Heart left ventricle (tissue), 16 donors: ENCODE data around the gene ATP6V1B1. TPM values are rescaled to one million over a fixed set of nuclear protein-coding genes. Genes with fewer than 3 reads are reported as not detected.

Experiments used
- ATAC-seq, 4 donors: fragments of 200-7000 bp; cut with Tn5 transposase; one replicate each; pipeline ENCODE4 v1.9.1; 2020 to 2022; ENCODE audit warnings: moderate library complexity in 4 of 4, mild to moderate bottlenecking in 3 of 4, moderate number of reproducible peaks in 1 of 4
- DNase-seq, 5 donors: peaks; one replicate each; pipeline ENCODE4 v3.0.0-alpha.2; 2020
- H3K27ac ChIP-seq, 12 donors: fragments of 200-600 bp; sonication (generic) in 4 of 12; one replicate each; pipeline versions ENCODE4 v1.5.0 to v1.8.0; 2016 to 2022; ENCODE audit warnings: mild to moderate bottlenecking in 2 of 12
- H3K27me3 ChIP-seq, 9 donors: fragments of 200-600 bp; sonication (generic) in 2 of 9; one replicate each; pipeline versions ENCODE4 v1.5.1 to v1.8.0; 2016 to 2022; ENCODE audit warnings: mild to moderate bottlenecking in 3 of 9
- H3K36me3 ChIP-seq, 9 donors: fragments of 200-600 bp; sonication (generic) in 2 of 9; one replicate each; pipeline versions ENCODE4 v1.5.0 to v1.8.0; 2018 to 2022; ENCODE audit warnings: mild to moderate bottlenecking in 2 of 9
- H3K4me1 ChIP-seq, 12 donors: fragments of 200-600 bp; sonication (generic) in 4 of 12; one replicate each; pipeline versions ENCODE4 v1.5.0 to v1.8.0; 2016 to 2022; ENCODE audit warnings: mild to moderate bottlenecking in 3 of 12
- H3K4me3 ChIP-seq, 12 donors: fragments of 200-600 bp; sonication (generic) in 4 of 12; one replicate each; pipeline versions ENCODE4 v1.5.0 to v1.8.0; 2017 to 2022; ENCODE audit warnings: mild to moderate bottlenecking in 9 of 12, moderate library complexity in 4 of 12
- H3K9me3 ChIP-seq, 12 donors: fragments of 200-600 bp; sonication (generic) in 4 of 12; one replicate each; pipeline versions ENCODE4 v1.5.0 to v1.8.0; 2016 to 2022; ENCODE audit warnings: mild to moderate bottlenecking in 1 of 12
- CTCF ChIP-seq, 12 donors: fragments of 200-600 bp; sonication (generic) in 4 of 12; IDR thresholded peaks; one replicate each; pipeline versions ENCODE4 v1.5.0 to v1.8.0; 2018 to 2022; ENCODE audit warnings: antibody characterized with exemption in 12 of 12, mild to moderate bottlenecking in 5 of 12
- POLR2A ChIP-seq, 2 donors: fragments of 450-650 bp; IDR thresholded peaks; one replicate each; pipeline ENCODE4 v1.6.1; 2017; ENCODE audit warnings: antibody characterized with exemption in 2 of 2, mild to moderate bottlenecking in 2 of 2, moderate library complexity in 2 of 2
- WGBS, 4 donors: extraction: QIAGEN DNeasy Blood & Tissue Kit in 2 of 4; methylation state at CpG; one replicate each; pipeline versions ENCODE4 v1.1.5 to v1.1.7; 2013 to 2018; 5-methylcytosine and 5-hydroxymethylcytosine counted together
- intact Hi-C, 10 donors: fragments of 100-400 bp; cut with DNase I; formaldehyde crosslinking; loops; one replicate each; pipeline versions ENCODE4 v1.11.1 to v1.14.2; 2022
- polyA plus RNA-seq, 2 donors: library from polyadenylated mRNA; stranded (reverse); fragments of 200-250 nt; gene quantifications; one replicate each; pipeline ENCODE4 v1.2.3, GENCODE V29; 2013
- total RNA-seq, 9 donors: library from RNA; depleted of rRNA in 2 of 9; stranded (reverse); fragments of >200 nt in 2 of 9; fragmentation: NEBNext Ultra II Directional in 3 of 9; extraction: Animal tissue kit (Norgen Biotek cat#: 25700) in 3 of 9; gene quantifications; one replicate each; pipeline versions ENCODE4 v1.1.0 to v1.2.4, GENCODE V29; 2016 to 2023
- donor health status: ischemic (EF 13 %, LVEDD 7.1; RV severe dilation, severe dysfunction).
- donor health status: healthy with polysubstance abuse.
- donor health status: DM: no; HTN: yes; CAD: no.
- donor health status: DM: no; HTN: no; CAD: no.
- donor health status: ischemic (EF 25% LVEDD 6.9; RV normal size, moderate dysfunction).
- donor health status: ischemic (EF 25% LVEDD 5.7; RV mildly dilated, moderate dysfunction).
- donor health status: healthy.
- donor health status: DM: yes; HTN: yes; CAD: no.
- donor health status: ischemic (EF 35%, LVEDD 5.7; RV mildly dilated, moderate dysfunction).
- donor health status: nonischemic (EF 11% LVEDD 7.7; RV severe dilation, severe dysfunction).
- donor health status: DM: yes; HTN: yes; CAD: no.
- donor health status: PGD.
- donor health status: ischemic (EF 29% LVEDD 5.4; RV normal size, mild dysfunction).
- donor health status: nonischemic (EF 23%, LVEDD 6.1; RV moderate dilation, normal function).

Gene ATP6V1B1
- total and polyA plus RNA-seq, 11 donors = 0.16 to 1.8 (median 0.48) TPM; not detected in 4

DNA sequence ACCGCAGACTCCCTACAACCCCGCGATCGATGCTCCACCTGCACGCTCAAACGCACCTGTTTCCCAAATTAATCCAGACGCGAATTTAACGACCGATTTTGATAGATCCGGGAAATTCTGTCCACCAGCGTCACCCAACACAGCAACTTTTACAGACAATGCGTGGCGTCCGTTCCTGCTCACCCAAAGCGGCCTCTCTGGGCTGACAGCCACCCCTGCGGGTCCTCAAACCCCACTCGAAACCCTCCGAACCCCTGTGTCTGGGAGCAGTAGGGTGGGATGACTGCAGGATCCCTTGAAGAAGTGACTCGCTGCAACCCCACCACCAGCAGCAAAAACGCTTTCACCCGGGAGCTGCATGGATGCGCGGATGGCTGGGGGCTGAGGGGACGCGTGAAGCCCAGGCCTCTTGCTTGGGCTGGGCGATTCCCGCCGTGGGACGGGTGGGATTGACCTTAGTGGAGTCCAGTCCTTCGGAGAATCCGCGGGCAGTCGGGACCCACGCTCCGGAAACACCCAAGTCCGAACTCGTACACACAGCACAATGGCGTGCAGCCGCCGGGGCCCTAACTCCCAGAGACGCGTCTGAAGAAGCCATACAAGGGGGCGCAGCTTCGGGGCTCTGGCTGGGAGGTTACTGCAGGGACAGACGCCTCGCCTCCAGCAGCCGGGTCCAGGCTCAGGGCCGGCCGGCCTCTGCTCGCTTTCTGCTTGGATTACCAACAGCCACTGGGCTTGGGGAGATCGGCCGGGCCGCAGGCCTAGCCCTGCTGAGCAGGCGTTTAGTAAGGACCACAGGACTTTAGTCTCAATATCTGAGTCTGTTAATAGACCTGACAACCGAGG, 31.1 kb upstream of the ATP6V1B1 start:
- H3K27me3 ChIP-seq = peaks cover 54 to 100% (median 97%) of the 10 kb centered on the region in 9 donors
- WGBS, 4 donors = 23 to 51% (median 46%) methylated on average over 49 to 56 of the region's 56 CpGs
- H3K27ac ChIP-seq = no peak overlapping the region

DNA sequence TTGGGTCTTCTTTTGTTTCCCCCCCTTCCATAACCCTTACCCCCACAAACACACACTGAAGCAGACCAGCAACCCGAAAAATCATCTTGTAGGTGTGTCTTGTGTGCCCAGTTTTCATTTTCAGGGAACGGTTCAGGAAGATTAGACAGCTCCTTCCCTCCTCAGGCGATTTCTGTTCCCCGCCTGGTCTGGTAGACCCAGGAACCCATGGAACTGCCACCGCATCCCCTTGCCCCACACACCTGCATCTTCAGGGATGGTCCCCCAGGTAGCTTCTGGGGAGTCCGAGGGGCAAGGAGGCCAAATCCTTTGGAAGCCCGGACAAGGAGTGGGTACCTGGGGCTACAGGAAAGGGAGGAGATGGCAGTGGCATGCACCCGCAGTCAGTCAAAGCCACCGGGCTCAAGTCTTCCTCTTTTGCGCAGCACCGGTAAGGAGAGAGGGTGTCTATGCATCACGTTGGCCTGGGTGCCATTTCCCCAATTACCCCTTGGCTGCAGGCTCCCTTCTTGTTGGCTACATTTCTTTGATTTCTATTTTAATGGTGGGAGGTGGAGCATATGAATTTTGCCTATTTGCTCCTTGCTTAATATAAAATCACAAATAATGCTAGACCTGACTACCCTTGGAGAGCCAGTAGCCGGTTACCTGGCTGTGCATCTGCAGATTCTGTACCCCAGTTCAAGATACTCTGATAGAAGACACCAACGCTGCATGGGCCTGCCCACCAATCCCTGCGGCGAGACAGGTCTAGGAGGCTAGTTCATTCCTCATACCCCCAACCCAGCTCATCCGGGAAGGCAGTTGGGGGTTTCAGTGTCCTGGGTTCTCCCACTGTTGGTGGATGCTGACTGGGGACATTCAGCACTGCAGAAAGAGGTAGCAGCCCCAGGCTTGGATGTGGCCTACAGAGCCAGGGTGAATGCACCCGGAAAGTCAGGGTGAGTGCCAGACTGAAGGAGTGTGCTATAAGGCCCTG, 30.0 kb upstream of the ATP6V1B1 start:
- WGBS, 4 donors = 54 to 73% (median 67%) methylated on average over 18 of the region's 18 CpGs
- Histone ChIP-seq H3K27me3 (peaks cover 48 to 100% (median 97%) of the 10 kb centered on the region in 9 donors), H3K27ac (no peak overlapping the region), H3K9me3 (no peaks in the 10 kb centered on the region), H3K4me3 (no peak overlapping the region), H3K36me3 (no peaks in the 10 kb centered on the region), H3K4me1 (peaks cover 2 to 31% (median 16%) of the 10 kb centered on the region in 12 donors)
- DNase-seq (no peak), ATAC-seq (no peak)
- TF ChIP-seq CTCF (IDR thresholded peaks at IDR 0.05) (no peak), POLR2A (IDR thresholded peaks at IDR 0.05) (no peak)
- intact Hi-C loops = no loop called here

More for the DNA sequence above, 31.1 kb upstream of the ATP6V1B1 start:
- TF ChIP-seq POLR2A (IDR thresholded peaks at IDR 0.05) (no peak), CTCF (IDR thresholded peaks at IDR 0.05) (no peak)
- no peaks in the 10 kb centered on the region for H3K9me3 ChIP-seq
- ATAC-seq (no peak), DNase-seq (no peak)
- intact Hi-C loops = no loop called here
- peaks cover 2 to 43% (median 23%) of the 10 kb centered on the region in 12 donors for H3K4me1 ChIP-seq
- H3K4me3 ChIP-seq = no peak overlapping the region
- H3K36me3 ChIP-seq = no peaks in the 10 kb centered on the region

DNA sequence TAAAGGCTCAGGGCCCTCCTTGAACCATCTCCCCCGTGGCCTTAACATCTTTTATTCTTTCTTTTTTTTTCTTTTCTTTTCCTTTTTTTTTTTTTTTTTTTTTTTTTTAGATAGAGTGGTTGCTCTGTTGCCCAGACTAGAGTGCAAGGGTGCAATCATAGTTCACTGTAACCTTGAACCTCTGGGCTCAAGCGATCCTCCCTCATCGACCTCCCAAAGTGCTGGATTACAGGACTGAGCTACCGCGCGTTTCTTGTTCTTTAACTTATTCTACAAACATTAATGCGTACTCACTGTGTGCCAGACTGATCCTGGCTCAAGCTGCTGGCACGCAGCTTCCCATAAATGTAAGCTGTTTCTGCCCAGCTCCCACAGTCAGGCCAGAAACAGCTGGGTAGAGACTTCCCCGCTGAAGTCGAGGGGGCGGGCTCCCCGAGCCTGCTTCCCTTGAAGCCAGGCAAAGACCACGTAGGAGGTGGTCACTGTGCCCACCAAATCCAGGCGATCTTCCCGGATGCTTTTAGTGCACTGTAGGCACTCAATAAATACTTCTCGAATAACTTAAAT, 29.2 kb upstream of the ATP6V1B1 start:
- ATAC-seq (no peak), DNase-seq (no peak)
- intact Hi-C loops = no loop called here

More for the DNA sequence above, 29.2 kb upstream of the ATP6V1B1 start:
- H3K4me3 ChIP-seq = no peak overlapping the region
- H3K27ac ChIP-seq = no peak overlapping the region
- TF ChIP-seq POLR2A (IDR thresholded peaks at IDR 0.05) (no peak), CTCF (IDR thresholded peaks at IDR 0.05) (no peak)
- H3K9me3 ChIP-seq = no peaks in the 10 kb centered on the region
- H3K4me1 ChIP-seq = peaks cover 0 to 24% (median 8%) of the 10 kb centered on the region in 12 donors
- no peaks in the 10 kb centered on the region for H3K36me3 ChIP-seq
- 35 to 61% (median 49%) methylated on average over 16 of the region's 16 CpGs for WGBS, 4 donors
- peaks cover 41 to 100% (median 97%) of the 10 kb centered on the region in 9 donors for H3K27me3 ChIP-seq
